H1 (cell line): ENCODE data around the gene SMYD5. TPM values are rescaled to one million over a fixed set of nuclear protein-coding genes. Genes with fewer than 3 reads are reported as not detected.

Experiments used
- ATF3 ChIP-seq: IDR thresholded peaks from 2 replicates; pipeline ENCODE4 v1.6.1; 2011; ENCODE audit warnings: low read depth, mild to moderate bottlenecking, low read length; ENCODE audit not compliant: insufficient read depth
- BACH1 ChIP-seq: IDR thresholded peaks from 2 replicates; pipeline ENCODE4 v1.6.1; 2012; ENCODE audit warnings: low read length, improper control_type of control experiment
- BRCA1 ChIP-seq: IDR thresholded peaks from 2 replicates; pipeline ENCODE4 v1.6.1; 2012; ENCODE audit warnings: low read depth, low read length, improper control_type of control experiment
- CBX5 ChIP-seq: fragments of 300-800, 300-1000 bp; sonication (generic); IDR thresholded peaks from 2 replicates; pipeline ENCODE4 v1.7.1; 2016; ENCODE audit warnings: antibody characterized with exemption, low read length, low read depth
- CHD2 ChIP-seq: IDR thresholded peaks from 2 replicates; pipeline ENCODE4 v1.6.1; 2012; ENCODE audit warnings: low read length, improper control_type of control experiment
- EZH2 ChIP-seq: fragments of 200-600 bp; sonication (generic); IDR thresholded peaks from 2 replicates; pipeline ENCODE4 v1.7.1; 2012; ENCODE audit warnings: low read depth, mild to moderate bottlenecking, moderate library complexity, low read length, inconsistent platforms; ENCODE audit not compliant: severe bottlenecking
- MAX ChIP-seq: IDR thresholded peaks from 2 replicates; pipeline ENCODE4 v1.6.1; 2012; ENCODE audit warnings: inconsistent platforms
- PHF8 ChIP-seq: fragments of 200-600 bp; sonication (generic); conservative IDR thresholded peaks from 2 replicates; pipeline ENCODE4 v1.7.1; 2012; ENCODE audit warnings: low read depth, mild to moderate bottlenecking, inconsistent platforms, low read length, moderate library complexity
- POLR2AphosphoS5 ChIP-seq: IDR thresholded peaks from 2 replicates; pipeline ENCODE4 v1.6.1; 2011; ENCODE audit warnings: low read depth, low read length
- RAD21 ChIP-seq, 2 experiments: IDR thresholded peaks in 1 of 2; conservative IDR thresholded peaks in 1 of 2; 2 replicates each; pipeline ENCODE4 v1.6.1; 2011; ENCODE audit warnings: low read depth in 2 of 2, low read length in 2 of 2, improper control_type of control experiment in 1 of 2, inconsistent platforms in 1 of 2, mild to moderate bottlenecking in 1 of 2, moderate library complexity in 1 of 2
- RBBP5 ChIP-seq: IDR thresholded peaks from 2 replicates; pipeline ENCODE4 v1.7.1; 2012; ENCODE audit warnings: low read depth, mild to moderate bottlenecking, inconsistent platforms, low read length, moderate library complexity, borderline replicate concordance
- RFX5 ChIP-seq: IDR thresholded peaks from 2 replicates; pipeline ENCODE4 v1.6.1; 2011; ENCODE audit warnings: low read depth, low read length, improper control_type of control experiment, borderline replicate concordance
- RNF2 ChIP-seq: fragments of 200-900, 300-1000 bp; sonication (generic); IDR thresholded peaks from 2 replicates; pipeline ENCODE4 v1.7.1; 2016; ENCODE audit warnings: borderline replicate concordance, low read depth, mild to moderate bottlenecking, antibody characterized with exemption, low read length; ENCODE audit not compliant: poor library complexity, severe bottlenecking; ENCODE audit errors: missing control alignments
- SAP30 ChIP-seq: fragments of 300-600 bp; sonication (generic); IDR thresholded peaks from 2 replicates; pipeline ENCODE4 v1.7.1; 2012; ENCODE audit warnings: low read length, moderate library complexity, mild to moderate bottlenecking, inconsistent platforms; ENCODE audit not compliant: insufficient read depth, insufficient replicate concordance
- SP1 ChIP-seq: IDR thresholded peaks from 2 replicates; pipeline ENCODE4 v1.6.1; 2011; ENCODE audit warnings: low read depth, low read length
- SP2 ChIP-seq: IDR thresholded peaks from 2 replicates; pipeline ENCODE4 v1.6.1; 2012; ENCODE audit warnings: mild to moderate bottlenecking, low read length, inconsistent platforms
- SUZ12 ChIP-seq: fragments of 200-600 bp; sonication (generic); IDR thresholded peaks from 2 replicates; pipeline ENCODE4 v1.6.1; 2012; ENCODE audit warnings: mild to moderate bottlenecking, inconsistent platforms, low read length, moderate library complexity, mixed read lengths
- TBP ChIP-seq: IDR thresholded peaks from 2 replicates; pipeline ENCODE4 v1.6.1; 2011; ENCODE audit warnings: low read depth, low read length, improper control_type of control experiment
- TCF12 ChIP-seq: IDR thresholded peaks from 2 replicates; pipeline ENCODE4 v1.6.1; 2011; ENCODE audit warnings: low read depth, mild to moderate bottlenecking, low read length
- TEAD4 ChIP-seq: IDR thresholded peaks from 2 replicates; pipeline ENCODE4 v1.6.1; 2012; ENCODE audit warnings: low read depth, low read length, inconsistent platforms, mixed read lengths
- USF2 ChIP-seq: IDR thresholded peaks from 2 replicates; pipeline ENCODE4 v1.6.1; 2011; ENCODE audit warnings: low read length, improper control_type of control experiment
- polyA plus RNA-seq, 7 experiments: library from polyadenylated mRNA; depleted of rRNA in 3 of 7; stranded (reverse) in 5 of 7; unstranded in 2 of 7; fragments of >200 nt in 5 of 7; fragments of 200-250 nt in 2 of 7; gene quantifications; 1 replicate in 5 of 7; 2 replicates in 1 of 7; 4 replicates in 1 of 7; pipeline versions ENCODE4 v1.2.1 to v1.2.3, GENCODE V29; 2011 to 2013; ENCODE audit warnings: missing spikeins in 2 of 7, mixed read lengths in 2 of 7
- total RNA-seq: library from RNA; stranded (reverse); fragmentation: NEBNext Ultra II Directional; extraction: Animal tissue kit (Norgen Biotek cat#: 25700); gene quantifications from 2 replicates; pipeline ENCODE4 v1.2.1, GENCODE V29; 2021

SMYD5 gene
- total and polyA plus RNA-seq, 2 of the 8 experiments (the other 6 are each of a cell fraction or from before 2014, with no cell fraction given), result 35.2 to 56.7 TPM

- TF ChIP-seq RAD21 (IDR thresholded peaks at IDR 0.05 in 1 of 2, conservative IDR thresholded peaks at IDR 0.05 in 1 of 2; ENCODE audit: low read depth in 2 of 2, low read length in 2 of 2) (no peak), TCF12 (no peak), TBP (peak; percentile 48; the same call in 1 of the 2 replicates), ATF3 (no peak), SAP30 (peak; percentile 86), SP2 (peak; percentile 88), SP1 (peak; percentile 99), EZH2 (no peak), USF2 (no peak), RFX5 (no peak), RNF2 (peak; percentile 48), POLR2AphosphoS5 (no peak), BACH1 (no peak), BRCA1 (no peak), MAX (peak; percentile 69; the same call in 1 of the 2 replicates), CHD2 (peak; percentile 93), RBBP5 (peak; percentile 82; the same call in 1 of the 2 replicates), TEAD4 (peak; percentile 51; the same call in 1 of the 2 replicates), CBX5 (no peak), PHF8 (no peak; the same call in 1 of the 2 replicates), SUZ12 (no peak)
Measured at GRCh38 chr2:73233154-73233931, 19.3 kb downstream of the SMYD5 start, which contains the start of gene PRADC1 (continued).
